ENCODE data around the gene CAVIN3.

The CAVIN3 gene

DNA sequence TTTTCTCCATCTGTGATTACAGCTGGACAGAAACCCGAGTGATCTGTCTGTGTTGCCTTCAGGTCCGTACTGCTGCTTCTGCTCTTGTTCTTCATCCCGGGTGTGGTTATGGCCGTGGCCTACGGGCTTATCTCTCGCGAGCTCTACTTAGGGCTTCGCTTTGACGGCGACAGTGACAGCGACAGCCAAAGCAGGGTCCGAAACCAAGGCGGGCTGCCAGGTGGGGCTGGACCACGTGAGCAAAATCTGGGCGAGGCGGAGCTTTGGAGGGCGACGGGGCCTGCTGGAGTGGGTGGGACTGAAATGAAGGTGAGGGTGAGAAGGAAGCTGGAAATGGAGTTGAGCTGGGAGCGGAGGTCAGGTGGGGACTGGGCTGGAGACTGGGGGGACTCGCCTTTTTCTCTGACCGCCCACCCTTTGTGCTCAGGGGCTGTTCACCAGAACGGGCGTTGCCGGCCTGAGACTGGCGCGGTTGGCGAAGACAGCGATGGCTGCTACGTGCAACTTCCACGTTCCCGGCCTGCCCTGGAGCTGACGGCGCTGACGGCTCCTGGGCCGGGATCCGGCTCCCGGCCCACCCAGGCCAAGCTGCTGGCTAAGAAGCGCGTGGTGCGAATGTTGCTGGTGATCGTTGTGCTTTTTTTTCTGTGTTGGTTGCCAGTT, 49.6 kb downstream of the CAVIN3 start:
- no peak for DNase-seq (ENCODE audit: low read depth in 3 of 3)

GRCh38 chr11:6269994-6270393, 50.3 kb downstream of the CAVIN3 start:
- no peak for DNase-seq (ENCODE audit: low read depth in 3 of 3)

Data from stimulated activated CD4-positive, alpha-beta T cell treated with anti-CD3 and anti-CD28 coated beads, TNF-alpha, amount 100 ng/mL, for 4 hours (primary cell).